GM08714 (cell line): ENCODE results near the gene NUDT22.
A peak's percentile ranks its signal among the peaks of the same experiment; 100 is the strongest.

ENCODE experiments used
- H3K4me3 ChIP-seq: fragments of 200-500 bp; sonication (Bioruptor generic); 2 replicates; pipeline ENCODE4 v1.5.1; 2014; ENCODE audit warnings: mild to moderate bottlenecking, low read length, inconsistent platforms
- ZNF274 ChIP-seq: IDR thresholded peaks from 2 replicates; pipeline ENCODE4 v1.6.1; 2012; ENCODE audit warnings: mild to moderate bottlenecking, low read depth, low read length

Gene NUDT22

GRCh38 chr11:64198511-64198910 lies 27.6 kb upstream of the NUDT22 start:
- no peak overlapping the region for H3K4me3 ChIP-seq
- TF ChIP-seq ZNF274: no peak

DNA sequence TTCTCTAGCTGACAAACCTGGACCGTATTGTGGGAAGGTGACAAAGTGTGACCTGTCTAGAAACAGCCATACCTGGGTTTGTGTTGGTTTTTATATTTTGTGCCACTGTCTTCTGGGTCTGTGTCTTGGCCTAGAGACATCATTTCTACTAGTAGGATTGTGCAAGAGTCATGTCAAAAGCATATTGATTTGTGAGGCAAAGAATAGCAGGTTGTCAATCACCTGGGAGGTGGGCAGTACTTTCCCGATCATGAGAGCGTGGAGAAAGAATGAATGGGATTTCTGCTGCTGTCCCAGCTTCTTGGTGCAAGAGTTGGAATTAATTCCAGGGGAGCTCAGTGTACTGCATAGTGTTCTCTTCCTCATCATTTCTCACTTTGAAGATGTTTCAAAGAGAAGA lies 24.5 kb upstream of the NUDT22 start:
- no peak for TF ChIP-seq ZNF274
- H3K4me3 ChIP-seq: no peak overlapping the region

DNA sequence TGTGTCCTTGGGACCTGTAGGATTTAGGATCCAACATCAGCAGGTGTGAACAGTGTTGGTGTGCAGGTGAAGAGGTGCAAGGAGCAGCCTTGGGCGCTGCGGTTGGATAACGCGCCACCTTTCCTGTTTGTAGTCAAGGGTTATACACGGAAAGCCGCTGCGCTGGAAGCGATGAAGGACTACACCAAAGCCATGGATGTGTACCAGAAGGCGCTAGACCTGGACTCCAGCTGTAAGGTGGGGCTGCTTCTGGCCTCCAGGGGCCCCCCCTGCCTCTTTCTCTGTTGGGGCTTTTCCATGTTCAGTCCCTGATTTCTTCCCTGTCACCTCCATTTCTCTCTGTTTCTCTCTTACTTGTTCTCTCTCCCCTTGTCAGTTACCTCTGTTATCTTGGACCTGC lies 23.1 kb upstream of the NUDT22 start:
- no peak for TF ChIP-seq ZNF274
- no peak overlapping the region for H3K4me3 ChIP-seq

DNA sequence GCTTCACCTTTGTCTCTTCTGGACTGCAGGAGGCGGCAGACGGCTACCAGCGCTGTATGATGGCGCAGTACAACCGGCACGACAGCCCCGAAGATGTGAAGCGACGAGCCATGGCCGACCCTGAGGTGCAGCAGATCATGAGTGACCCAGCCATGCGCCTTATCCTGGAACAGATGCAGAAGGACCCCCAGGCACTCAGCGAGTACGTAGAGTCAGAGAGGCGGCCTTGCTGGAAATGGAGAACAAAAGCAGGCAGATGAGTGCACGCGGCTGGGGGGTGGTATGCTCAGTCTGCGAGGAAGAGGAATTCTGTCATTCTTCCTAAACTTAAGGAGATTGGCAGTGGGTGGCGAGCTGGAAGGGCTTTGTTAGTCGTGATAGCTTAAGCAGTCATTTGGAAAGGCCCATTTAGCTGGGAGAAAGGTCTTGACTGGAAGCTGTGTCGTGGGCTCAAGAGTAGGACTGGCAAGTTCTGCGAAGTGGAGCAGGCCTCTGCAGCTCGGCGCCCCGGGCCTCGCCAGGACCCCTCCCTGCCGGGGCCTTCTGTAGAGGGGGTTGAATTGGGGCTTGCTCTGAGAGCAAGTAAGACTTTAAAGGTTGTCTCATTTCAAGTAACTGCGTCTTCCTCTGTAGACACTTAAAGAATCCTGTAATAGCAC lies 22.5 kb upstream of the NUDT22 start:
- TF ChIP-seq ZNF274: no peak
- H3K4me3 ChIP-seq: no peak overlapping the region

GRCh38 chr11:64204080-64204440 lies 22.0 kb upstream of the NUDT22 start:
- H3K4me3 ChIP-seq: no peak overlapping the region
- TF ChIP-seq ZNF274: no peak

GRCh38 chr11:64204464-64204989 lies 21.5 kb upstream of the NUDT22 start:
- no peak overlapping the region for H3K4me3 ChIP-seq
- TF ChIP-seq ZNF274: no peak

DNA sequence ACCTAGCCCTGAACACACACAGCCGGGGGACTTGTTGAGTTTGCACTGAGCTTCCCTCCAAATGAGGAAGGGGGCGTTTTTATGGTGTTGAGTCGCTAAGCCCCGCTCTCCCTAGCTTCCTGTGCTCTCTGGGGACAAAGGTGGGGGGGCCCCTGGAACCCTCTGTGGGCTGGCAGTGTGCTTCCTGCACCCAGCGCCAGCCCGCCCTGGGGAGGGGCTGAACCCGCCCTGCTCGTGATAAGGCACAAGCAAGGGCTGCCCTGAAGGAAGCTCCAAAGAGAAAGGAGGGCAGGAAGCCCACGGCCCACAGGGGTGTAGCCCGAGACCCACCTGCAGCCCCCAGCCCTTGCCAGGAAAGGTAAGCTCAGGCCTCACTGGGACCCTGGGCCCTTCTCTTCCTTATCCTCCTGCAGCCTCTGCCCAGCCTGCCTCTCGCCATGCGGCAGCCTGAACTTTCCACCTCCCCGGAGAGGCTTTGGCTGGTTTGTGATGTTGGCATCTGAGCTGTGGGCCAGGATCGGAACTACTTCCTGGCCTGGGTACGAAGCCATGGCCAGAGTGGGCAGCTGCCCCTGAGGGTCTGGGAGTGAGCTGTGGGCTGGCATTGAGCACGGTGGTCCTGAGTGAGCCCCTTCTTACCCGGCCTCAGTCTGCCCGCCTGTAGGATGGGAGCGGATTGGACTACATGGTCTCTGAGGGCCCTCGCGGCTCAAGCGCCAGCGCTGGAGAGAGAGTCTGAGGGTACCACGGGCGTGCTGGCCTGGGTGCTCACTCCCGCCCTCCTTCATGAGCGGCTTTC lies 19.4 kb upstream of the NUDT22 start, which contains the start of gene FERMT3:
TSS of gene FERMT3 (plus strand) at position 265 of the 799 bp plus-strand sequence. CDS start 644 bp downstream, outside the sequence.
- peak within 1 kb of the TSS; percentile 76 for H3K4me3 ChIP-seq
- no peak for TF ChIP-seq ZNF274

GRCh38 chr11:64207256-64208085 lies 18.6 kb upstream of the NUDT22 start:
- no peak for TF ChIP-seq ZNF274
- H3K4me3 ChIP-seq: peak overlapping the region; percentile 76

DNA sequence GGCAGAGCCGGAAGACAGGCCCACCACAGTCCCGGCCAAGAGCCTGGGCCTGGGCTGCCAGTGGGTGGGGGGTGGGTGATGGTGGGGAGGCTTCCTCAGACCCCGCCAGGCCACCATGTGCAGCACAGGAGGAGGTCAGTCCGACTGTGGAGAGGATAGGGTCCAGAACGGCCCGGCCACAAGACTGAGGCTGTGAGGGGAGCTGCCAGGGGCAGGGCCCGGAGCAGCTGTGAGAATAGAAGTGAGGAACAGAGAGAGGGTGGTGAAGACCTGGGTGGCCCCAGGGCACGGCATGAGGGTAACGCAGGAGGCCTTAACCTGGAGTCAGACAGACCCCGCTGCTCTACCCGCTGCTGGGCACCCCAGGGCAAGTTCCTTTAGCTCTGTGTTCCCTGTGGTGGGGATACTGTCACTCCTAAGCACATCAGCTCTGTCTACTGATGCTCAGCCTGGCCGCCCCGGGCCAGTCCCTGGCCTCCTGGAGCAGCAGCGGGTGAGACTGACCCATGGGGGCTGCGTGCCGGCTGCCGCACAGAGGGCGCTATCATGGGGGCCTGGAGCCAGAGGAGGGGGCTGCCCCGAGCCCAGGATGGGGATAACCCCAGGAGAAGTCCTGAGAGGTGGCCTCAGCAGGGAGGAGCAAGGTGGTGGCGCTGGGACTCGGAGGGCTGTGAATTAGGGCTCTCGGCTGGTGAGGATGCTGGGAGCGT lies 17.8 kb upstream of the NUDT22 start:
- TF ChIP-seq ZNF274: no peak
- peak overlapping the region; percentile 76; the same call in 1 of the 2 replicates for H3K4me3 ChIP-seq

DNA sequence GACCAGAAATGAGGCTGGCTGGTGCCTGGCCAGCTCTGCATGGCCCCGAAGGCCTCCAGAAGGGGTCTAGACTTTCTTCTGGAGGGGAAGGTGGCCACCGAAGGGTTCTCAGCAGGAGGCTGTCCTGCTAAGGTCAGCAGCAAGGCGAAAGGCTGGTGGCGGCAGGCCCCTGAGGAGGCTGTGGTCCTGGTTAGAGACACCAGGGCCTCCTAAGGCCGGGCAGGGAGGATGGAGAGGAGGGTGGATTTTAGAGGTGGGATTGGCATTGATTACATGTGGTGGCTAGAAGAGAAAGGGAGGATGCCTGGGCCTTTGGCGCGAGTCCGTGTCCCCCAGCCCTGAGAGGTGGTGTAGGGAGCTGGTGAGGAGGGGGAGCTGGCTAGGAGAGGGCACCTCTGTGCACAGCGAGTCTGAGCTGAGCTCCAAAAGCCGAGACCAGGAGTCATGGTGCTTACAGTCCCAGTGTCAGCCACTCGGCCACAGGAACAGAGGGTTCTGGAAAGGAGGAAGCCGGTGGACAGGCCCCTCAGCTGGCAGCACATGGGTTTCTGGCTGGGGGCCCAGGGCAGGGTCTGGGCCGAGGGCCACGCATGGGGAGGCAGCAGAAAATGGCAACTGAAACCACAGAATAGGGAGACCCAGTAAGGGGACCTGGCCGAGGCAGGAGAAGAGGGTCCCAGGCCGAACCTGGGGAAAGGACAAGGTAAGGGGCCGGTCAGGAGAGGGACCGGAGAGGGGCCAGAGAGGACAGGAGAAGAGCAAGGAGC lies 17.1 kb upstream of the NUDT22 start:
- TF ChIP-seq ZNF274: no peak
- no peak overlapping the region; the same call in 1 of the 2 replicates for H3K4me3 ChIP-seq

- TF ChIP-seq ZNF274: no peak
- H3K4me3 ChIP-seq: no peak overlapping the region
Observed at GRCh38 chr11:64209563-64209843, 16.6 kb upstream of the NUDT22 start.

- H3K4me3 ChIP-seq: no peak overlapping the region
- no peak for TF ChIP-seq ZNF274
Observed at GRCh38 chr11:64210301-64211020, 15.6 kb upstream of the NUDT22 start.
